Left lung (tissue), 10 donors: ENCODE measurements around the gene ITPK1. TPM values are rescaled to one million over a fixed set of nuclear protein-coding genes. Genes with fewer than 3 reads are reported as not detected.
A peak's percentile ranks its signal among the peaks of the same experiment; 100 is the strongest.

Experiments
- ATAC-seq: fragments of 200-7000 bp; cut with Tn5 transposase; one replicate; pipeline ENCODE4 v1.9.1; 2020; ENCODE audit warnings: moderate library complexity
- DNase-seq, 4 donors: peaks; one replicate each; pipeline ENCODE4 v3.0.0-alpha.2; 2013 to 2020
- H3K27ac ChIP-seq, 2 donors: fragments of 200-600 bp; sonication (generic) in 1 of 2; one replicate each; pipeline versions ENCODE4 v1.5.0 to v1.8.0; 2020 to 2021
- H3K27me3 ChIP-seq, 2 donors: fragments of 200-600 bp; sonication (generic) in 1 of 2; one replicate each; pipeline versions ENCODE4 v1.5.0 to v1.8.0; 2020 to 2021
- H3K36me3 ChIP-seq, 2 donors: fragments of 200-600 bp; sonication (generic) in 1 of 2; one replicate each; pipeline versions ENCODE4 v1.5.0 to v1.8.0; 2020 to 2021
- H3K4me1 ChIP-seq, 2 donors: fragments of 200-600 bp; one replicate each; pipeline ENCODE4 v1.8.0; 2021
- H3K4me3 ChIP-seq, 2 donors: fragments of 200-600 bp; sonication (generic) in 1 of 2; one replicate each; pipeline versions ENCODE4 v1.5.0 to v1.8.0; 2020 to 2021; ENCODE audit warnings: mild to moderate bottlenecking in 1 of 2
- H3K9me3 ChIP-seq, 2 donors: fragments of 200-600 bp; sonication (generic) in 1 of 2; one replicate each; pipeline versions ENCODE4 v1.5.0 to v1.8.0; 2020 to 2021
- intact Hi-C, 2 donors: fragments of 100-400 bp; cut with DNase I; formaldehyde crosslinking; loops; one replicate each; pipeline versions ENCODE4 v1.11.2 to v1.14.2; 2022
- polyA plus RNA-seq, 6 donors: library from polyadenylated mRNA; unstranded; fragments of 120-200 nt; gene quantifications; one replicate each; pipeline ENCODE4 v1.2.1, GENCODE V29; 2013; ENCODE audit not compliant: insufficient read length in 6 of 6
- total RNA-seq, 2 donors: library from RNA; stranded (reverse); fragmentation: NEBNext Ultra II Directional; extraction: Animal tissue kit (Norgen Biotek cat#: 25700); gene quantifications; one replicate each; pipeline ENCODE4 v1.2.1, GENCODE V29; 2021
- TF ChIP-seq, protein P1 (sequence below), 2 donors: fragments of 200-600 bp; sonication (generic) in 1 of 2; IDR thresholded peaks; one replicate each; pipeline versions ENCODE4 v1.5.0 to v1.8.0; 2021; ENCODE audit warnings: antibody characterized with exemption in 2 of 2
- donor health status: DM: no; HTN: yes; CAD: no.
- donor health status: DM: no; HTN: no; CAD: no.

ITPK1 gene
- total and polyA plus RNA-seq, 8 donors: 18.1 to 108 (median 20.8) TPM

- Histone ChIP-seq H3K27me3 (no peaks in the 10 kb centered on the region), H3K36me3 (no peaks in the 10 kb centered on the region), H3K27ac (no peak overlapping the region), H3K4me3 (no peak overlapping the region), H3K9me3 (no peaks in the 10 kb centered on the region), H3K4me1 (peaks cover 27 to 49% of the 10 kb centered on the region in 2 donors)
- intact Hi-C loops: no loop called here
- DNase-seq: no peak
- TF ChIP-seq, protein P1, sequence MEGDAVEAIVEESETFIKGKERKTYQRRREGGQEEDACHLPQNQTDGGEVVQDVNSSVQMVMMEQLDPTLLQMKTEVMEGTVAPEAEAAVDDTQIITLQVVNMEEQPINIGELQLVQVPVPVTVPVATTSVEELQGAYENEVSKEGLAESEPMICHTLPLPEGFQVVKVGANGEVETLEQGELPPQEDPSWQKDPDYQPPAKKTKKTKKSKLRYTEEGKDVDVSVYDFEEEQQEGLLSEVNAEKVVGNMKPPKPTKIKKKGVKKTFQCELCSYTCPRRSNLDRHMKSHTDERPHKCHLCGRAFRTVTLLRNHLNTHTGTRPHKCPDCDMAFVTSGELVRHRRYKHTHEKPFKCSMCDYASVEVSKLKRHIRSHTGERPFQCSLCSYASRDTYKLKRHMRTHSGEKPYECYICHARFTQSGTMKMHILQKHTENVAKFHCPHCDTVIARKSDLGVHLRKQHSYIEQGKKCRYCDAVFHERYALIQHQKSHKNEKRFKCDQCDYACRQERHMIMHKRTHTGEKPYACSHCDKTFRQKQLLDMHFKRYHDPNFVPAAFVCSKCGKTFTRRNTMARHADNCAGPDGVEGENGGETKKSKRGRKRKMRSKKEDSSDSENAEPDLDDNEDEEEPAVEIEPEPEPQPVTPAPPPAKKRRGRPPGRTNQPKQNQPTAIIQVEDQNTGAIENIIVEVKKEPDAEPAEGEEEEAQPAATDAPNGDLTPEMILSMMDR (IDR thresholded peaks at IDR 0.05): no peak
- ATAC-seq: no peak
Observed at GRCh38 chr14:93047157-93047556, 68.6 kb downstream of the ITPK1 start.

DNA sequence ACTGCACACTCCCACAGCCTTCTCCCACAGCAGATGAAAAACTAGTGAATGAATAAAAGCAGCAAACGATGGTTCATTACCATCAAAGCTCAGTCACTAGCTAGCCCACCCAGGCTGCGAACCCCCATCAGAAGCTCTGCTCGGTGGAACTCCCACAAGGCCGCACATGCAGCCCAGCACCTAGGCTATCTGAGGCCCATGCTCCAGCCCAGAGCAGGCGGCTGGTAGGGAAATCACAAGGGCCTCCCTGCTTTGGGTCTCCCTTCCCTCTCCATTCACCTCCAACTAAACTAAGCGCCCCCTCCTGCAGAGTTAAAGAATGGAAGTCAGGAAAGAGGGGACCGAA lies 69.0 kb downstream of the ITPK1 start:
- DNase-seq (peak in 1 of 4 donors; percentile 25), ATAC-seq (no peak)
- Histone ChIP-seq H3K27ac (no peak overlapping the region), H3K4me3 (no peak overlapping the region), H3K9me3 (no peaks in the 10 kb centered on the region), H3K36me3 (no peaks in the 10 kb centered on the region), H3K4me1 (peaks cover 27 to 51% of the 10 kb centered on the region in 2 donors), H3K27me3 (no peaks in the 10 kb centered on the region)
- intact Hi-C loops: no loop called here
- TF ChIP-seq, protein P1 (IDR thresholded peaks at IDR 0.05): no peak

DNA sequence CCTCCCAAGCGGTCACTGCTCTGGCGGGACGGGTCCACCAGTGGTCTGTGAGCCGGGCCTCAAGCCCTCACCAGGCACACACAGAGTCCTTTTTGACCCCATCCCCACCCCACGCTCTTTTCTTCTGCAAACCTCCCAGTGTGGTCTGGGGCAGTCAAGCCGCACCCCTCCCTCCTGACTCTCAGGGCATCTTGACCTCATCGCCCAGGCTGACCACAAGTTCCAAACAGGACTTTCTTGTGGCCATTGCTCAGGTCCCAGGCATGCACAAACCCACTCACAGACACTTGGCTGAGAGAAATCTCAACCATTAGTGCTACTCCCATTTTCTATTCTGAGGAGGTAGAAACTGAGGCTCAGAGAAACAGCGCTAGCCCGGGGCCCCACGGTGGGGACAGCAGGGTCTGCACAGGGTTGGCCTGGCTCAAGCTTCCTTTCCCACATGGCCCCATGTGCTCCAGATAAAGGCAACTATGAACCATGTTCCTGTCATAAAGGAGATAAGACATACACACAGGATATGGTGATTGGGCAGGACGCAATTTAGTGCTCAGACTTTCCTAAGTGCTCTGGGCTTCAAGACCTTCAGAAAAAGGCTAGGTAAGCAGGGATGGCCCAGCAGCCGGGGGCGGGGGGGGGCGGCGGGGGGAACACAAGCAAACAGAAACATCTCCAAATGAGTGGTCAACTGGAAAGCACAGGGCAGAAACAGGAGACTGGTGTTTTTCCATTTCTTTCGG lies 69.6 kb downstream of the ITPK1 start:
- intact Hi-C loops: no loop called here
- TF ChIP-seq, protein P1 (IDR thresholded peaks at IDR 0.05): no peak
- H3K27me3 ChIP-seq: no peaks in the 10 kb centered on the region
- H3K4me1 ChIP-seq: peaks cover 27 to 55% of the 10 kb centered on the region in 2 donors
- H3K27ac ChIP-seq: no peak overlapping the region
- no peaks in the 10 kb centered on the region for H3K9me3 ChIP-seq
- peak; percentile 13 for ATAC-seq
- no peak overlapping the region for H3K4me3 ChIP-seq
- DNase-seq: peak in 1 of 4 donors; percentile 58
- H3K36me3 ChIP-seq: no peaks in the 10 kb centered on the region

GRCh38 chr14:93045211-93045674 lies 70.5 kb downstream of the ITPK1 start:
- Histone ChIP-seq H3K4me1 (peaks cover 31 to 64% of the 10 kb centered on the region in 2 donors), H3K27ac (peak overlapping the region; percentile 44 to 87)
- intact Hi-C loops: no loop called here

GRCh38 chr14:93044556-93044955 lies 71.2 kb downstream of the ITPK1 start:
- H3K4me1 ChIP-seq: peaks cover 35 to 70% of the 10 kb centered on the region in 2 donors
- peak in 2 of 4 donors; percentile 63 to 86 for DNase-seq
- peak overlapping the region; percentile 44 to 87 for H3K27ac ChIP-seq
- TF ChIP-seq, protein P1 (IDR thresholded peaks at IDR 0.05): no peak
- no peaks in the 10 kb centered on the region for H3K36me3 ChIP-seq
- intact Hi-C loops: no loop called here
- peak; percentile 2 for ATAC-seq
- no peaks in the 10 kb centered on the region for H3K9me3 ChIP-seq
- H3K4me3 ChIP-seq: no peak overlapping the region
- no peaks in the 10 kb centered on the region for H3K27me3 ChIP-seq

More at GRCh38 chr14:93045211-93045674, 70.5 kb downstream of the ITPK1 start:
- DNase-seq (peak in 1 of 4 donors; percentile 79), ATAC-seq (no peak)
- Histone ChIP-seq H3K36me3 (no peaks in the 10 kb centered on the region), H3K9me3 (no peaks in the 10 kb centered on the region), H3K4me3 (no peak overlapping the region), H3K27me3 (no peaks in the 10 kb centered on the region)
- TF ChIP-seq, protein P1 (IDR thresholded peaks at IDR 0.05): no peak
